ENCODE measurements around the gene MND1. TPM values are rescaled to one million over a fixed set of nuclear protein-coding genes. Genes with fewer than 3 reads are reported as not detected.

MND1 gene
- 1 to 10 TPM in 1 of 4 donors, not detected in 3; 1.4 TPM for total RNA-seq
- under 1 TPM; 0.12 to 0.48 (median 0.32) TPM for polyA plus RNA-seq
- long read RNA-seq, donor 1 = 0 reads
- long read RNA-seq, donor 2 = 0 reads

GRCh38 chr4:153344131-153345011 is at the start of gene MND1:
Gene MND1 (plus strand): TSS chr4:153344688. CDS start chr4:153344738, 50 bp downstream.
- peak within 1 kb of the TSS; percentile 28 for H3K27ac ChIP-seq
- peak; percentile 83 to 92 for DNase-seq
- no peaks in the 10 kb centered on the region for H3K9me3 ChIP-seq
- H3K27me3 ChIP-seq (ENCODE audit: insufficient read depth in 3 of 3, low read length in 2 of 3) = no peaks in the 10 kb centered on the region
- intact Hi-C loops (cut with DNase I) = loop anchor here (1.0 to 10.0 kb wide), 8 partner anchors 88 to 407 kb away; partner anchors contain the start of gene TMEM131L (in 1 of the 2)
- H3K4me1 ChIP-seq = peaks cover 8% of the 10 kb centered on the region
- H3K36me3 ChIP-seq (ENCODE audit: insufficient read depth in 1 of 2, low read depth in 1 of 2) = no peaks in the 10 kb centered on the region
- TF ChIP-seq CTCF (IDR thresholded peaks at IDR 0.05) = peak; percentile 98
- ATAC-seq = peak; percentile 95 to 98 (median 97)
- 1 to 3% (median 1%) methylated on average over 57 to 86 of the region's 86 CpGs for WGBS, 3 donors
- H3K4me3 ChIP-seq = peak within 1 kb of the TSS; percentile 85

GRCh38 chr4:153295131-153295755 is 49.2 kb upstream of the MND1 start:
- peaks cover 0 to 66% of the 10 kb centered on the region in 2 donors for H3K36me3 ChIP-seq (ENCODE audit: insufficient read depth in 1 of 2, low read depth in 1 of 2)
- TF ChIP-seq CTCF (IDR thresholded peaks at IDR 0.05) = no peak
- H3K9me3 ChIP-seq = no peaks in the 10 kb centered on the region
- intact Hi-C loops (cut with DNase I) = no loop called here
- no peaks in the 10 kb centered on the region for H3K4me1 ChIP-seq
- ATAC-seq (no peak), DNase-seq (peak in 1 of 2 donors; percentile 41)
- no peaks in the 10 kb centered on the region for H3K27me3 ChIP-seq (ENCODE audit: insufficient read depth in 3 of 3, low read length in 2 of 3)
- no peak overlapping the region for H3K4me3 ChIP-seq
- WGBS, 3 donors = 92 to 93% (median 93%) methylated on average over 40 of the region's 40 CpGs
- no peak overlapping the region for H3K27ac ChIP-seq

- H3K27ac ChIP-seq = no peak overlapping the region
- DNase-seq = no peak
These were observed 48.3 kb upstream of the MND1 start for GRCh38 chr4:153296040-153296823.

More at GRCh38 chr4:153296040-153296823, 48.3 kb upstream of the MND1 start:
- 63 to 68% (median 63%) methylated on average over 11 of the region's 11 CpGs for WGBS, 3 donors
- Histone ChIP-seq H3K4me3 (no peak overlapping the region), H3K36me3 (ENCODE audit: insufficient read depth in 1 of 2, low read depth in 1 of 2) (peaks cover 0 to 66% of the 10 kb centered on the region in 2 donors), H3K9me3 (no peaks in the 10 kb centered on the region), H3K27me3 (ENCODE audit: insufficient read depth in 3 of 3, low read length in 2 of 3) (no peaks in the 10 kb centered on the region), H3K4me1 (no peaks in the 10 kb centered on the region)
- TF ChIP-seq CTCF (IDR thresholded peaks at IDR 0.05) = no peak
- ATAC-seq = no peak
- intact Hi-C loops (cut with DNase I) = no loop called here

Data from psoas muscle (tissue), 8 donors.